ENCODE measurements around the gene ASPM.

The ASPM gene

GRCh38 chr1:197096137-197096536, 50.3 kb downstream of the ASPM start:
- TF ChIP-seq CTCF (IDR thresholded peaks at IDR 0.05; ENCODE audit: insufficient read depth, low read length, missing control alignments), result no peak
- ChIA-PET CTCF (no interaction called here), POLR2A (no interaction called here)
- no peak overlapping the region for H3K4me3 ChIP-seq (ENCODE audit: low read depth, low read length)
- DNase-seq (ENCODE audit: low read depth, low spot score), result no peak

GRCh38 chr1:197093226-197093885, 53.1 kb downstream of the ASPM start:
- CTCF ChIA-PET, result interaction anchor here (1.1 kb wide), 1 partner anchor 10 kb away, joined by 4 read pairs; no protein-coding TSS in a partner anchor
- no peak for DNase-seq (ENCODE audit: low read depth, low spot score)
- TF ChIP-seq CTCF (IDR thresholded peaks at IDR 0.05; ENCODE audit: insufficient read depth, low read length, missing control alignments), result no peak
- POLR2A ChIA-PET, result no interaction called here
- no peak overlapping the region for H3K4me3 ChIP-seq (ENCODE audit: low read depth, low read length)

- no peak overlapping the region for H3K4me3 ChIP-seq (ENCODE audit: low read depth, low read length)
- no peak for TF ChIP-seq CTCF (IDR thresholded peaks at IDR 0.05; ENCODE audit: insufficient read depth, low read length, missing control alignments)
- ChIA-PET POLR2A (no interaction called here), CTCF (interaction anchor here (1.1 kb wide), 1 partner anchor 11 kb away, joined by 4 read pairs; no protein-coding TSS in a partner anchor)
- peak; percentile 2 for DNase-seq (ENCODE audit: low read depth, low spot score)
Measured at GRCh38 chr1:197092491-197093023, 53.9 kb downstream of the ASPM start.

GRCh38 chr1:197083474-197083873, 63.0 kb downstream of the ASPM start:
- DNase-seq (ENCODE audit: low read depth, low spot score), result no peak
- no peak for TF ChIP-seq CTCF (IDR thresholded peaks at IDR 0.05; ENCODE audit: insufficient read depth, low read length, missing control alignments)
- no peak overlapping the region for H3K4me3 ChIP-seq (ENCODE audit: low read depth, low read length)
- ChIA-PET POLR2A (no interaction called here), CTCF (no interaction called here)

- no peak for TF ChIP-seq CTCF (IDR thresholded peaks at IDR 0.05; ENCODE audit: insufficient read depth, low read length, missing control alignments)
- ChIA-PET POLR2A (no interaction called here), CTCF (no interaction called here)
- no peak for DNase-seq (ENCODE audit: low read depth, low spot score)
- no peak overlapping the region for H3K4me3 ChIP-seq (ENCODE audit: low read depth, low read length)
Measured at GRCh38 chr1:197081117-197081753, 65.2 kb downstream of the ASPM start.

- no peak for DNase-seq (ENCODE audit: low read depth, low spot score)
- H3K4me3 ChIP-seq (ENCODE audit: low read depth, low read length), result no peak overlapping the region
- ChIA-PET CTCF (no interaction called here), POLR2A (no interaction called here)
- no peak for TF ChIP-seq CTCF (IDR thresholded peaks at IDR 0.05; ENCODE audit: insufficient read depth, low read length, missing control alignments)
Measured at GRCh38 chr1:197080323-197080722, 66.1 kb downstream of the ASPM start.

All from AG04449 (cell line).